HL-60 (cell line): Measurements from ENCODE around the gene CFAP221.

Experiments
- CTCF ChIP-seq: IDR thresholded peaks from one replicate; pipeline ENCODE4 v1.5.1; 2011; ENCODE audit warnings: low read length, control low read depth, inconsistent platforms; ENCODE audit not compliant: insufficient read depth
- GABPA ChIP-seq: IDR thresholded peaks from 2 replicates; pipeline ENCODE4 v1.6.1; 2012; ENCODE audit warnings: low read depth
- POLR2AphosphoS5 ChIP-seq: IDR thresholded peaks from 2 replicates; pipeline ENCODE4 v1.6.1; 2012; ENCODE audit warnings: low read depth
- TF ChIP-seq, protein P1 (sequence below): IDR thresholded peaks from 2 replicates; pipeline ENCODE4 v1.6.1; 2012; ENCODE audit warnings: low read depth; ENCODE audit not compliant: insufficient replicate concordance

DNA sequence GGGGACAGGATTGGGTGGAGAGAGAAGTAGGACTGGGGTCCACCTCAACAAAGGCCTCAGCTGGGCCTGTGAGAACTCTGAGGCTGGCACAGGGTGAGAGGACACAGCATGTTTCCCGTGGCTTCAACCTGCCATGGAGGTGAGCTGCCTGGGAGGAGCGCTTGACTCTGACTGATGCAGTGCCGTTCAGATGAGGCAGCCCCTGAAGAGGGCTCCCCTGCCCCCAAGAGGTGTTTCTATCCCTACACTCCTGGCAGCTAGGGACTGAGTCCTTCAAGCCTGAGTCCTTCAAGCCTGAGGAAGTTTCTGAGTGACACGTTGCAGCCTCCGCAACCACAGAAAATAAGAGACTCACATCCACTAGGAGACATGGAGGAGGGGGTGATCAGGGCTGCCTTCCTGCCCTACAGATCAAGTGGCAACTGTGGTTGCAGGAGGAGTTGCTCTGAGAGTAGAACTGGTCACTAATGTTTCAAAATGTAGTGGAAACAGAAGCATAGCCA, 85.1 kb downstream of the CFAP221 start:
- TF ChIP-seq CTCF = no peak
- TF ChIP-seq, protein P1, sequence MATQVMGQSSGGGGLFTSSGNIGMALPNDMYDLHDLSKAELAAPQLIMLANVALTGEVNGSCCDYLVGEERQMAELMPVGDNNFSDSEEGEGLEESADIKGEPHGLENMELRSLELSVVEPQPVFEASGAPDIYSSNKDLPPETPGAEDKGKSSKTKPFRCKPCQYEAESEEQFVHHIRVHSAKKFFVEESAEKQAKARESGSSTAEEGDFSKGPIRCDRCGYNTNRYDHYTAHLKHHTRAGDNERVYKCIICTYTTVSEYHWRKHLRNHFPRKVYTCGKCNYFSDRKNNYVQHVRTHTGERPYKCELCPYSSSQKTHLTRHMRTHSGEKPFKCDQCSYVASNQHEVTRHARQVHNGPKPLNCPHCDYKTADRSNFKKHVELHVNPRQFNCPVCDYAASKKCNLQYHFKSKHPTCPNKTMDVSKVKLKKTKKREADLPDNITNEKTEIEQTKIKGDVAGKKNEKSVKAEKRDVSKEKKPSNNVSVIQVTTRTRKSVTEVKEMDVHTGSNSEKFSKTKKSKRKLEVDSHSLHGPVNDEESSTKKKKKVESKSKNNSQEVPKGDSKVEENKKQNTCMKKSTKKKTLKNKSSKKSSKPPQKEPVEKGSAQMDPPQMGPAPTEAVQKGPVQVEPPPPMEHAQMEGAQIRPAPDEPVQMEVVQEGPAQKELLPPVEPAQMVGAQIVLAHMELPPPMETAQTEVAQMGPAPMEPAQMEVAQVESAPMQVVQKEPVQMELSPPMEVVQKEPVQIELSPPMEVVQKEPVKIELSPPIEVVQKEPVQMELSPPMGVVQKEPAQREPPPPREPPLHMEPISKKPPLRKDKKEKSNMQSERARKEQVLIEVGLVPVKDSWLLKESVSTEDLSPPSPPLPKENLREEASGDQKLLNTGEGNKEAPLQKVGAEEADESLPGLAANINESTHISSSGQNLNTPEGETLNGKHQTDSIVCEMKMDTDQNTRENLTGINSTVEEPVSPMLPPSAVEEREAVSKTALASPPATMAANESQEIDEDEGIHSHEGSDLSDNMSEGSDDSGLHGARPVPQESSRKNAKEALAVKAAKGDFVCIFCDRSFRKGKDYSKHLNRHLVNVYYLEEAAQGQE = no peak
- TF ChIP-seq GABPA = no peak
- TF ChIP-seq POLR2AphosphoS5 = no peak
